ENCODE results near the gene CTRB2.

CTRB2 gene

DNA sequence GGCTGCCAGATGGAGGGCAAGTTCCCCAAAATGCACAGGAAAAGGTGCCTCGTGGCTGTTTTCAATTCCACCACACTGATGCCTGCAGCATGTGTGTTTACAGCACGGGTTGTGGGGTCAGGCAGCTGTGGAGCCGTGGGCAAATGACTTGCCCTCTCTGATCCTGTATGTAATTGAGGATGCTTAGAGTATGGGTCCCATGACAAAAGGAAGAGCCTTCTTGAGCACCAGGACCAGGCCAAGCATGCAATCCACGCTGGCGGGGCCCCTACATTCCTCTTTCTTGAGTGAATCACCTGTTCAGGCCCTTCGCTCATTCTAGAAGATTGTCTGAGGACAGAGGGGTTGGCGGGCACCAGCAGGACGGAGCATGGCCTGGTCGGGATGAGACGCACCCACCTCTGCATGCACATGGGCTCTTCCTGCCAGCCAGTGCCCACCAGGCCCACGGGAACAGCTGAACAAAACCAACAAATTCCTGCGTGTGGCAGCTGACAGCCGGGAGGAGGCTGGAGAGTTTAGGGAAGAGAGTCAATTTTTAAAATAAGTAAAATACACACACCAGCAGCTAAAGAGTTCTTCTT, 1.4 kb upstream of the CTRB2 start:
- in situ Hi-C loops (cut with MboI; ENCODE audit: low sequenced_read_pairs), result loop anchor here (25.0 kb wide), 1 partner anchor 554 kb away; no protein-coding TSS in a partner anchor

GRCh38 chr16:75207831-75208230, 870 bp upstream of the CTRB2 start:
- in situ Hi-C loops (cut with MboI; ENCODE audit: low sequenced_read_pairs), result loop anchor here (25.0 kb wide), 1 partner anchor 554 kb away; no protein-coding TSS in a partner anchor

DNA sequence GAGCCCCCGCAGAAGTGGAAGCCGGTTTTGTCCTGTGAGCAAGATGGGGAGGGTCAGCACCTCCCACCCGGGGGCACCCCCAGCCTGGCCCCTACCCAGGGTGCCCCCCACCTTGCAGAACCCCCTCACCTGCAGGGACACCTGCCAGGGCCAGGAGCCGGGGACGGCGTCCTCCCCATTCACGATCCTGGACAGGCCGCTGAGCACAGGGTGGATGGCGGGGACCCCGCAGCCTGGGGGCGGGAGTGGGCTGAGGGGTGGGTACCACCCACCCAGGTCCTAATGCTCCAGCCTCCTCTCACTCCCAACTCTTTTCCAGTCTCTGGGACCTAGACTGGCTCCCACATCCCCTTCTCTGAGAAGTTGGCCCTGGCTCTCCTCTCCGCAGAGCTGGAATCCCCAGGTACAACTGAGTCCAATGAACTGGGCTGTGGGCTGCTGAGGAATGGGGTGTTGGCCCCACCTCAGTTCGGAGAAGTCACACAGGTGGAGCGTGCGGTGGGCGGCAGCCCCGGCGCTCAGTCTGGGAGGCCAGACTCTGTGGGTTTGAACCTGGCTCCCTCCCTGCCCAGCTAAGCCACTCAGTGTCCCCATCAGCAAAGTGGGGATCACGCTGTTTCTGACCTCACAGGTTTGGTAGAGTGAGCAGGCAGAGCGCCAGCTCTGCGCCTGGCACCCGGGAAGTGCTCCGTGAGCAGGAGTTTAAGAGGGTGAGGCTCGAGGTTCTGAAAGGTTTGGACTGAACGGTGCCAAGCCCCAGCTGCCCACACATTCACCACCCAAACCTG, 806 bp downstream of the CTRB2 start:
- in situ Hi-C loops (cut with MboI; ENCODE audit: low sequenced_read_pairs), result loop anchor here (25.0 kb wide), 1 partner anchor 556 kb away; no protein-coding TSS in a partner anchor

DNA sequence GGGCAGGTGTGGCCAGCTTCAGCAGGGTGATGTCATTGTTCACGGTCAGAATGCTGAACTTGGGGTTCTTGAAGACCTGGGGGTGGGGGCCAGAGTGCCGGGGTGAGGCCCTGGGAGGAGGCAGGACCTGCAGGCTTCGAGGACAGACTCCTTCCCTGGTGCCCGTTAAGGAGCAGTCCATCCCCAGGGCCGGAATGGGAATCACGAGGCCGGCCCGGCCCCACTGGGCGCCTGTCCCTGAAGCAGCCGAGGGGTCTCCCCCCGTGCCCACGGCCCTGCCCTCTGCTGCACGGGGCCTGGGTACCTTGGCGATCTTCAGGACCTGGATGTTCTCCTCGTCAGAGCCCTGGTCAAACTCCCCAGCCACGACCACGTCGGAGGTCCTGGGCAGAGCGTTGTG, 1.5 kb downstream of the CTRB2 start:
- in situ Hi-C loops (cut with MboI; ENCODE audit: low sequenced_read_pairs), result loop anchor here (25.0 kb wide), 1 partner anchor 557 kb away; no protein-coding TSS in a partner anchor

- in situ Hi-C loops (cut with MboI; ENCODE audit: low sequenced_read_pairs), result loop anchor here (25.0 kb wide), 1 partner anchor 557 kb away; no protein-coding TSS in a partner anchor
These were observed 2.1 kb downstream of the CTRB2 start for GRCh38 chr16:75204905-75205304.

- in situ Hi-C loops (cut with MboI; ENCODE audit: low sequenced_read_pairs), result loop anchor here (25.0 kb wide), 1 partner anchor 558 kb away; no protein-coding TSS in a partner anchor
These were observed 2.6 kb downstream of the CTRB2 start for GRCh38 chr16:75204410-75204758.

DNA sequence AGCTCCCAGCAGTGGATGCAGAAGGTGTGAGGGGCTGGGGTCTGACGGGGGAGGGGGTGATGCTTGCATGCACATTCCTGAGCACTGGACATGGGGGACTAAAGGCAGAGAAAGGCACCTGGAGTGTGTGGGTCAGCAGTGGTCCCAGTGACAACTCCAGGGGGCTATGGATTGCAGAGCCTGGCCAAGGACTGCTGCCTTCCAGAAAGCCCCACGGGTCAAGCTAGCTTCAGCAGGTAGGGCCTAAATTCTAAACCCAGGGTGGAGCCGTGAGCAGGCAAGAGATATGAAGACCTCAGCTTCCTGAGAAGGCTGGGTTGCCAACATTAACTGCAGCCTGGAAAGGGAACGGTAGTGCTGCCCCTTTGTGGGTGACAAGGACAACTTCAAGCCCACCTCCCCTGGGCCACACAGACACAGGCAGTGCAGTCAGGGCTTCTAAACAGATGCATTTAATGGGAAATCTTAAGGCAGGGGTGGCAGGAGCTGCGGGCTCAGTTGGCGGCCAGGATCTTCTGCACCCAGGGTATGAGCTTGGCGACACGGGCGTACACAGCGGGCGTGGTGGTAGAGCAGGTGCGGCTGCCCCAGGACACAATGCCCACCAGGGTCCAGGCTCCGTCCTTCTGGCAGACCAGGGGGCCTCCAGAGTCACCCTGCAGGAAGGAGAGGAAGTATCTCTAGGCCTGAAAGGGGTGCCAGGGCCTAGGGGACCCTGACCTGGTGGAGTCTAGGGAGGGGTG, 3.1 kb downstream of the CTRB2 start:
- in situ Hi-C loops (cut with MboI; ENCODE audit: low sequenced_read_pairs), result loop anchor here (25.0 kb wide), 1 partner anchor 558 kb away; no protein-coding TSS in a partner anchor

GRCh38 chr16:75203096-75203495, 3.9 kb downstream of the CTRB2 start:
- in situ Hi-C loops (cut with MboI; ENCODE audit: low sequenced_read_pairs), result loop anchor here (25.0 kb wide), 1 partner anchor 559 kb away; no protein-coding TSS in a partner anchor

- in situ Hi-C loops (cut with MboI; ENCODE audit: low sequenced_read_pairs), result loop anchor here (25.0 kb wide), 1 partner anchor 560 kb away; no protein-coding TSS in a partner anchor
These were observed 4.8 kb downstream of the CTRB2 start for GRCh38 chr16:75202069-75202590.

GRCh38 chr16:75198135-75198600, 8.8 kb downstream of the CTRB2 start:
- in situ Hi-C loops (cut with MboI; ENCODE audit: low sequenced_read_pairs), result no loop called here

- in situ Hi-C loops (cut with MboI; ENCODE audit: low sequenced_read_pairs), result no loop called here
These were observed 9.3 kb downstream of the CTRB2 start for GRCh38 chr16:75197522-75198134.

DNA sequence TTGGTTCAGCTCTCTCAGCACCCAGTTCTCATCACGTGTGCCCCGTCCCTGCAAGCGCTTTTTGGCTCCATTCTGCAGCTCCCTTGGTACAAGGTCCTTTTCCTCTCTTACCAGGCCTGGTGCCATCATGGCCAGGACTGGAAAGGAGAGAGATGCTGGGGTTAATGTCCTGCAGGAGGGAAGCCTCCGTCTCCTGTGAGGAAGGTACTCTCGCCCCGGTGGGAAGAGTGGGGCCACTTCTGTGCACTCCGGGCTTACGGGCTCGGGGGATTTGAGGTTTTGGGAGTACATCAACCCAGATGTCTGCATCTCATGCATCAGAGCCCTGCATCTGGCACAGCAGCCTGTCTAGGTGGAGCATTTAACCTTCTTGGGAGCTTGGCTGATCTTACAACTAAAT, 10.1 kb downstream of the CTRB2 start:
- in situ Hi-C loops (cut with MboI; ENCODE audit: low sequenced_read_pairs), result no loop called here

DNA sequence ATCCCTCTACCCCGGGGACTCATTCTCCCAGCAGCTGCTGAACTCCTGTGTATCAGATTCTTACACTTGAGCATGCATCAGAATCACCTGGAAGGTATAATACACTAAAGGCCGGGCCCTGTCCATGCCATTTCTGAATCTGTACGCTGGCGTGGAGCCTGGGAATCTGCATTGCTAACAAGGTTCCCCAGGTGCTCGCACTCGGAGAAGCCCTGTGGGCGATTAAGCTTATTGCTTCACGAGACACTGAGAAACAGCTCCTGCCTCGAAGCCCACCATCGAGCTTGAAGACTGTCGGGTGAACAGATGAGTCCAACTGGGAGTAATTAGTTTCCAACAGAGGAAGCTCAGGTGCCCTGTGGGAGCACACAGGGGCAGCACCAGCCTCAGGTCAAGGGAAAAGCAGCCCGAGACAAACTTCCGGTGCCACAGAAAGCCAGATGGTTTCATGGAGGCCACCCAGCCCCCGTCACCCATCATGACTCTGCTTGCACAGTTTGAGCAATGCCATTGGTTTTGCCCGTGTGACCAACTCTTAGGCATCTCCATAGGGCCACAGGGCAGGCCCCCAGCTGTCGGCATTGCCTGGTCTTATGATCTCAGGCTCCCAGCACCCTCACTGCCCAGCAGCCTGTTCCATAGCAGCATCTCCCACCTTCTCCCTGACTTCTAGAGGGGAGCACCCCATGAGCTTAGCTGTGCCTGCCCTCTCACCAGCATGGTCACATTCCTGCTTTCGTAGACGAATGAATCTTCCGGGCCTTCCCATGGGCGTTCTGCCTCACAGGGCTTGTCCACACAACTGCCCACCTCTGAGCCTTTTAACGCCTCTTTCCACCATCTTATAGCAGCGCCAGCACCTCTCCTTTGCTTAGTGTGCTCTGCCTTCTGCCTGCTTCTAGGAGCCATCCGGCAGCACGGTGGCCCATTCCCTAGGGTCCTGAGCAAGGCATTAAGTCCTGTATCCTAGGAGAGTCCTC, 10.9 kb downstream of the CTRB2 start:
- in situ Hi-C loops (cut with MboI; ENCODE audit: low sequenced_read_pairs), result no loop called here

DNA sequence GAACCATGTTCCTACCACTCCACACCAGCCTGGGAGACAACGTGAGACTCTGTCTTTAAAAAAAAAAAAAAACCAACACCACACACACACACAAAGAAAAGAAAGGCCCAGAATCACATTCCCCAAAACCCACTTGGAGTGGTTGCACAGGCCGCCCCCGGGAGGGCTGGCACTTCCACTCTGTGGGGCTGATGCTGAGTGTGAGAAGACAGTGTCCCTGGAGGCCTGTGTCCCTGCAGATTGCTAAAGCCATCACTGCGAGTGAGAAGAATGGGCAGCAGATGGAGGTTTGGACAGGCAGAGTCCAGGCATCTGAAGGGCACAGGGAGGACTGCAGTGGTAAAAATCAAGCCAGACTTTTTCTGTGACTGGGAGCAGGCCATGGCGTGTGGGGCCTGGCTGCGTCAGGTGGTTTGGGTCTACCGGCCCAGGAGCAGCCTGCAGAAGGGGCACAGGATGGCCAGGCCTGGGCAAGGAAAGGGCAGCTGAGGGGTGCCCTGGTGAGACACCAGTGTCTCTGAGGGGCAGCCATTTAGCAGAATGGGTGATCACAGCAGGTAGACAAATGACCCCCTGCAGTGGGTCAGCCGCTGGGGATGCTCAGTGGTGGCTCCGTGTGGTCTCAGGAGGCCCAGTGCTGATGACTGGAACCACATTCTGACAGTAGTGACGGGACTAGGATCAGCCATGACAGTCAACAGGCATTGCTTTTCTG, 13.1 kb downstream of the CTRB2 start:
- in situ Hi-C loops (cut with MboI; ENCODE audit: low sequenced_read_pairs), result no loop called here

GRCh38 chr16:75193265-75193650, 13.7 kb downstream of the CTRB2 start:
- in situ Hi-C loops (cut with MboI; ENCODE audit: low sequenced_read_pairs), result no loop called here

DNA sequence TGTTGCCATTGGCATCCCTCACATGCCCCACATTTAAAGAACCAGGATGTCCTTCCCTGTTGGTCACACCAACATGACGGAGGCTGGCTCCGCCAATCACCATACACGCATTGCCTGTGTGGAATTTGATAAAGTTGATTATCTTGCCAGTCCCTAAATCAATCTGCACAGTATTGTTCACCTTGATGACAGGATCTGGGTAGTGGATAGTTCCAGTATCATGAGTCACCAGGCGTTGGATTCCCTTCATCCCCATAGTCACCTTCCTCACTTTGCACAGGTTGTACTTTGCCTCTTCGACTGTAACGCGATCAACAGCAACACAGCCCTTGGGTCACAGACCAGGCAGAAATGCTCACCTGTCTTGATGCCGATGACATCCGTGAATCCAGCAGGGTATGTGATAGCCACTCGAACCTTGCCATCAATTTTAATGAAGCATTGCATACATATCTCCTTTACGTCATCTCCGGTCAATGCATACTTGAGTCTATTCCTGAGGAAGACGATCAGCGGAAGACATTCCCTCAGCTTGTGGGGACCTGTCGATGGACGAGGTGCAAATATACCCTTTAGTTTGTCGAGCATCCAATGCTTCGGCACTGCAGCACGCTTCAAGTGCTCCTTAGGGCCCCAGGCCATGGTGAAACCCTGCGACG, 14.2 kb downstream of the CTRB2 start:
- in situ Hi-C loops (cut with MboI; ENCODE audit: low sequenced_read_pairs), result no loop called here

DNA sequence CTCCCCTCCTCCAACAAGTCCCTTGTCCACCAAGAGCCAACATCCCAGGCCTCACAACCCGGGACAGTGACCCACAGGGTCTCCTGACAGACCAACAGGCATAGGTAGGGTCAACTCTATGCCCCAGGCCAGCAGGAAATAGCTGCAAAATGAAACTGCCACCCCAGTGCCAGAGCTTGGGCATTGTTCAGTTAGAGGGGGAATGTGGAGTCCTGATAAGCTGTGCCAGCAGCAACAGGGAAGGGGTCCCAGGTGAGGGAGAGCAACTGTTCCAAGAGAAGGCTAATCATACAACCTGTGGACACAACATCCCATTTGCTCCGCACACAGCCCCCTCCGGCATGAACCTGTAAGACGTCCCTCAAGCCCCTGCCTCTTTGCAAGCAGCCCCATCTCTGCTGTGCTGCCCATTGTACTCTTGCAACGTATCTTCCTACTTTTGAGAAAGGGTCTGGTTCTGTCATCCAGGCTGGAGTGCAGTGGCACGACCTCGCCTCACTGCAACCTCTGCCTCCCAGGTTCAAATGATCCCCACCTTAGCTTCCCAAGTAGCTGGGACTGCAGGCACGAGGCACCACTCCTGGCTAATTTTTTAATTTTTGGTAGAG, 17.2 kb downstream of the CTRB2 start:
- in situ Hi-C loops (cut with MboI; ENCODE audit: low sequenced_read_pairs), result no loop called here
